GM12878 (cell line): ENCODE measurements around the gene WFIKKN1. TPM values are rescaled to one million over a fixed set of nuclear protein-coding genes. Genes with fewer than 3 reads are reported as not detected.
A peak's percentile ranks its signal among the peaks of the same experiment; 100 is the strongest.

Source experiments
- ATAC-seq: fragments of 200-7000 bp; cut with Tn5 transposase; 3 replicates; pipeline ENCODE4 v1.9.1; 2020; ENCODE audit warnings: mild to moderate bottlenecking, moderate library complexity
- BruUV-seq: library from RNA; stranded (reverse); fragments of 400-500 nt; replicated peaks from 2 replicates; lab custom pipeline; 2021; lab: Mats Ljungman, UMichigan
- CTCF ChIA-PET: fragments of 300-600 bp; sonication (Branson Sonifier 250); formaldehyde crosslinking; extraction: SDS; loops from one replicate; lab custom pipeline; 2021; ENCODE audit warnings: inconsistent platforms; lab: Yijun Ruan, JAX
- POLR2A ChIA-PET: fragments of 350-600 bp; formaldehyde crosslinking; extraction: SDS; loops from one replicate; lab custom pipeline; 2021; ENCODE audit warnings: inconsistent platforms; lab: Charles Lee
- RAD21 ChIA-PET: fragments of 300-600 bp; sonication (Branson Sonifier 250); formaldehyde crosslinking; loops from one replicate; lab custom pipeline; 2023; ENCODE audit warnings: antibody characterized with exemption; ENCODE audit not compliant: unreplicated experiment; lab: Charles Lee
- SMC1A ChIA-PET: fragments of 300-600 bp; sonication (Branson Sonifier 250); formaldehyde crosslinking; loops from one replicate; lab custom pipeline; 2023; ENCODE audit not compliant: unreplicated experiment, uncharacterized antibody; lab: Charles Lee
- DNase-seq: peaks from one replicate; pipeline ENCODE4 v3.0.0-alpha.2; 2011; ENCODE audit warnings: low read depth, low spot score
- FAIRE-seq: peaks from 3 replicates; lab custom pipeline; 2011; peaks lifted over from hg19 to GRCh38; lab: Jason Lieb, UNC
- H2AFZ ChIP-seq: 2 replicates; pipeline ENCODE4 v1.6.0; 2011; ENCODE audit warnings: low read depth, low read length, control low read depth; ENCODE audit not compliant: control insufficient read depth
- H3K27ac ChIP-seq: 2 replicates; pipeline ENCODE4 v1.5.1; 2011; ENCODE audit warnings: control low read depth; ENCODE audit not compliant: control insufficient read depth, insufficient read depth
- H3K27me3 ChIP-seq, 2 experiments: replicated peaks in 1 of 2; 2 replicates each; pipeline versions ENCODE4 v1.6.0 to v1.6.1; 2011; ENCODE audit warnings: low read length in 1 of 2; ENCODE audit not compliant: control insufficient read depth in 2 of 2, insufficient read depth in 2 of 2
- H3K36me3 ChIP-seq, 2 experiments: 2 replicates each; pipeline ENCODE4 v1.5.1; 2011; ENCODE audit warnings: low read length in 1 of 2; ENCODE audit not compliant: control insufficient read depth in 2 of 2, insufficient read depth in 2 of 2
- H3K4me1 ChIP-seq: 2 replicates; pipeline ENCODE4 v1.6.1; 2011; ENCODE audit warnings: mild to moderate bottlenecking, low read length, moderate library complexity, mixed read lengths; ENCODE audit not compliant: control insufficient read depth, insufficient read depth
- H3K4me2 ChIP-seq: 2 replicates; pipeline ENCODE4 v1.6.0; 2011; ENCODE audit warnings: control low read depth; ENCODE audit not compliant: control insufficient read depth, insufficient read depth
- H3K4me3 ChIP-seq: fragments of 200-600 bp; sonication (generic); 2 replicates; pipeline ENCODE4 v1.5.1; 2016
- H3K79me2 ChIP-seq: 2 replicates; pipeline ENCODE4 v1.6.0; 2011; ENCODE audit warnings: low read length; ENCODE audit not compliant: control insufficient read depth, insufficient read depth
- H3K9ac ChIP-seq: 2 replicates; pipeline ENCODE4 v1.8.0; 2011; ENCODE audit warnings: low read length, control low read depth, mixed read lengths; ENCODE audit not compliant: control insufficient read depth, insufficient read depth
- H3K9me3 ChIP-seq: replicated peaks from 3 replicates; pipeline ENCODE4 v1.5.1; 2011; ENCODE audit warnings: mild to moderate bottlenecking, low read length; ENCODE audit not compliant: control insufficient read depth, insufficient read depth
- H4K20me1 ChIP-seq: 2 replicates; pipeline ENCODE4 v1.6.0; 2011; ENCODE audit not compliant: control insufficient read depth, insufficient read depth
- BHLHE40 ChIP-seq, 2 experiments: fragments of 450-650 bp in 1 of 2; IDR thresholded peaks; 2 replicates each; pipeline ENCODE4 v1.6.1; 2011 to 2017; ENCODE audit warnings: low read depth in 2 of 2, borderline replicate concordance in 1 of 2, improper control_type of control experiment in 1 of 2, low read length in 1 of 2, mild to moderate bottlenecking in 1 of 2
- CREB1 ChIP-seq: IDR thresholded peaks from 2 replicates; pipeline ENCODE4 v1.6.1; 2012; ENCODE audit warnings: low read depth, mild to moderate bottlenecking, inconsistent platforms
- ESRRA ChIP-seq: IDR thresholded peaks from 2 replicates; pipeline ENCODE4 v1.6.1; 2012; ENCODE audit warnings: mild to moderate bottlenecking, low read length, improper control_type of control experiment
- IKZF1 ChIP-seq: fragments of 450-650 bp; conservative IDR thresholded peaks from 2 replicates; pipeline ENCODE4 v1.6.1; 2017; ENCODE audit warnings: antibody characterized with exemption, mild to moderate bottlenecking
- JUND ChIP-seq: IDR thresholded peaks from 2 replicates; pipeline ENCODE4 v1.6.1; 2012; ENCODE audit warnings: low read depth, mild to moderate bottlenecking, low read length, improper control_type of control experiment, moderate library complexity
- LARP7 ChIP-seq: fragments of 450-650 bp; IDR thresholded peaks from 2 replicates; pipeline ENCODE4 v1.6.1; 2017; ENCODE audit warnings: mild to moderate bottlenecking
- MXI1 ChIP-seq: fragments of 150-350 bp; IDR thresholded peaks from 2 replicates; pipeline ENCODE4 v1.6.1; 2011; ENCODE audit warnings: low read depth, mild to moderate bottlenecking, inconsistent platforms, low read length, improper control_type of control experiment
- NBN ChIP-seq: fragments of 450-650 bp; IDR thresholded peaks from 2 replicates; pipeline ENCODE4 v1.6.1; 2016
- NFXL1 ChIP-seq: fragments of 450-650 bp; IDR thresholded peaks from 2 replicates; pipeline ENCODE4 v1.6.1; 2017; ENCODE audit warnings: antibody characterized with exemption, mild to moderate bottlenecking, borderline replicate concordance
- POLR2AphosphoS5 ChIP-seq: IDR thresholded peaks from 2 replicates; pipeline ENCODE4 v1.6.1; 2011; ENCODE audit warnings: mild to moderate bottlenecking, low read length, inconsistent platforms
- SMARCA5 ChIP-seq: fragments of 450-650 bp; IDR thresholded peaks from 2 replicates; pipeline ENCODE4 v1.6.1; 2017; ENCODE audit warnings: mild to moderate bottlenecking
- WRNIP1 ChIP-seq: IDR thresholded peaks from 2 replicates; pipeline ENCODE4 v1.6.1; 2011; ENCODE audit warnings: low read depth, low read length, improper control_type of control experiment, borderline replicate concordance
- ZSCAN29 ChIP-seq: fragments of 450-650 bp; IDR thresholded peaks from 2 replicates; pipeline ENCODE4 v1.6.1; 2017; ENCODE audit warnings: mild to moderate bottlenecking, moderate library complexity
- WGBS: methylation state at CpG from one replicate; pipeline ENCODE4 v1.1.6; 2016; ENCODE audit warnings: low lambda C conversion rate; ENCODE audit not compliant: insufficient replicate concordance, insufficient coverage; ENCODE audit errors: missing lambda C conversion rate; 5-methylcytosine and 5-hydroxymethylcytosine counted together
- in situ Hi-C: fragments of 300-500 bp; cut with MboI; formaldehyde crosslinking; loops from 9 replicates; pipeline ENCODE4 v1.14.3; 2018; ENCODE audit warnings: mixed read lengths
- intact Hi-C: fragments of 100-400 bp; cut with micrococcal nuclease; formaldehyde crosslinking; loops from one replicate; pipeline ENCODE4 v1.14.2; 2022; ENCODE audit not compliant: unreplicated experiment
- polyA plus RNA-seq, 11 experiments: library from polyadenylated mRNA; depleted of rRNA in 4 of 11; unstranded in 6 of 11; stranded (reverse) in 5 of 11; fragments of >200 nt; fragmentation: Nextera tagmentation in 4 of 11; fragmentation: Illumina TruSeq in 1 of 11; extraction: Ambion mirVana in 4 of 11; extraction: Trizol in 1 of 11; gene quantifications; 1 replicate in 1 of 11; 2 replicates in 10 of 11; pipeline versions ENCODE4 v1.2.1 to v1.2.3, GENCODE V29; 2011 to 2016; ENCODE audit warnings: inconsistent platforms in 2 of 11, missing spikeins in 2 of 11, low read depth in 1 of 11
- total RNA-seq, 4 experiments: library from RNA; depleted of rRNA in 3 of 4; stranded (reverse); fragments of >200 nt in 3 of 4; fragmentation: Illumina TruSeq in 1 of 4; extraction: Trizol in 1 of 4; gene quantifications; 2 replicates each; pipeline versions ENCODE4 v1.2.1 to v1.2.3, GENCODE V29; 2013 to 2021
- TF ChIP-seq, protein P1 (sequence below): IDR thresholded peaks from 2 replicates; pipeline ENCODE4 v1.6.1; 2012; ENCODE audit warnings: low read depth, low read length, improper control_type of control experiment
- TF ChIP-seq, protein P2 (sequence below): fragments of 450-650 bp; IDR thresholded peaks from 2 replicates; pipeline ENCODE4 v1.6.1; 2016; ENCODE audit warnings: mild to moderate bottlenecking
- TF ChIP-seq, protein P3 (sequence below), 3 experiments: IDR thresholded peaks in 2 of 3; conservative IDR thresholded peaks in 1 of 3; 2 replicates each; pipeline ENCODE4 v1.5.1; 2011; ENCODE audit warnings: low read depth in 3 of 3, low read length in 3 of 3, mild to moderate bottlenecking in 3 of 3, control low read depth in 2 of 3, moderate library complexity in 2 of 3, inconsistent platforms in 1 of 3, mixed read lengths in 1 of 3; ENCODE audit not compliant: control insufficient read depth in 2 of 3, insufficient read depth in 1 of 3; ENCODE audit errors: extremely low read depth in 1 of 3

The WFIKKN1 gene
- total and polyA plus RNA-seq, 10 of the 15 experiments (the other 5 are each of a cell fraction or from before 2014, with no cell fraction given) = 0.01 to 0.41 (median 0.05) TPM; not detected in 2

DNA sequence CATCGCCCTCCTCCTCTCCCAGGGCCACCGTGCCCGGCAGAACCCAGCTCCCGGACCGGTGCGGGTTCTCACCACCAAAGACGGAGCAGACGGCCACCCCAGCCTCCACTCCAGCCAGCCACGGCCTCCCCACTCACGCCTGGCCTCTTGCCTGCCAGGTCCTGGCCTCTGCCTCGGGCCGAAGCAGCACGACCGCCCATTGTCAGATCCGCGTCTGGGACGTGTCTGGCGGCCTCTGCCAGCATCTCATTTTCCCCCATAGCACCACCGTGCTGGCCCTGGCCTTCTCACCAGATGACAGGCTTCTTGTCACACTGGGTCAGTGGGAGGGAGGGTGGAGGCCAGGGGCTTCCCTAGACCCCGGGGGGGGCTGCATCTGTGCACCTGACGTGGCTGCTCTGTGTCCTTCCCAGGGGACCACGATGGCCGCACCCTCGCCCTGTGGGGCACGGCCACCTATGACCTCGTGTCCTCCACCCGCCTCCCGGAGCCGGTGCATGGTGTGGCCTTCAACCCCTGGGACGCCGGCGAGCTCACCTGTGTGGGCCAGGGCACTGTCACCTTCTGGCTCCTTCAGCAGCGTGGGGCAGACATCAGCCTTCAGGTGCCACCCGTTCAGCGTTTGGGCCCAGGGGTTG, 30.5 kb downstream of the WFIKKN1 start:
- in situ Hi-C loops = loop anchor here (10.0 kb wide), 1 partner anchor 267 kb away; the partner anchor contains the start of gene NME4
- ATAC-seq (no peak), DNase-seq (no peak), FAIRE-seq (no peak)
- WGBS = 90% methylated on average over 29 of the region's 35 CpGs
- H3K4me2 ChIP-seq = peak overlapping the region; percentile 33; the same call in 1 of the 2 replicates
- no peak overlapping the region for H3K9ac ChIP-seq
- CTCF ChIA-PET = interaction anchor here (0.9 to 2.0 kb wide), 3 partner anchors 13 to 25 kb away, joined by 3 to 7 read pairs (median 4); partner anchors contain the start of gene METTL26
- POLR2A ChIA-PET = no interaction called here
- no peak overlapping the region for H3K27ac ChIP-seq
- RAD21 ChIA-PET = interaction anchor here (1.0 kb wide), 1 partner anchor 13 kb away, joined by 7 read pairs; no protein-coding TSS in a partner anchor
- no peaks in the 10 kb centered on the region; a peak in 2 of 4 replicates for H3K36me3 ChIP-seq
- no peaks in the 10 kb centered on the region for H3K79me2 ChIP-seq
- intact Hi-C loops = loop anchor here (10.0 kb wide), 1 partner anchor 267 kb away; the partner anchor contains the start of gene NME4
- BruUV-seq = no TSS peak
- peak overlapping the region; percentile 60 for H2AFZ ChIP-seq
- H3K4me3 ChIP-seq = no peak overlapping the region
- H3K9me3 ChIP-seq = no peaks in the 10 kb centered on the region
- SMC1A ChIA-PET = interaction anchor here (0.9 kb wide), 1 partner anchor 59 kb away, joined by 4 read pairs; the partner anchor contains the start of gene ANTKMT
- H3K27me3 ChIP-seq = no peaks in the 10 kb centered on the region
- H3K4me1 ChIP-seq = peaks cover 3% of the 10 kb centered on the region; the same call in 1 of the 2 replicates
- H4K20me1 ChIP-seq = no peaks in the 10 kb centered on the region
- TF ChIP-seq IKZF1 (0 out of 2 replicates have a peak, but pooled peaks have one; percentile 8), NBN (no peak), POLR2AphosphoS5 (no peak), NFXL1 (no peak), ESRRA (no peak), WRNIP1 (no peak), JUND (no peak), BHLHE40 (IDR thresholded peaks at IDR 0.05; ENCODE audit: borderline replicate concordance in 1 of 2, low read depth in 2 of 2, low read length in 1 of 2) (no peak), LARP7 (peak; percentile 41; the same call in 1 of the 2 replicates), SMARCA5 (no peak), CREB1 (no peak), MXI1 (no peak), ZSCAN29 (no peak)
- TF ChIP-seq, protein P1, sequence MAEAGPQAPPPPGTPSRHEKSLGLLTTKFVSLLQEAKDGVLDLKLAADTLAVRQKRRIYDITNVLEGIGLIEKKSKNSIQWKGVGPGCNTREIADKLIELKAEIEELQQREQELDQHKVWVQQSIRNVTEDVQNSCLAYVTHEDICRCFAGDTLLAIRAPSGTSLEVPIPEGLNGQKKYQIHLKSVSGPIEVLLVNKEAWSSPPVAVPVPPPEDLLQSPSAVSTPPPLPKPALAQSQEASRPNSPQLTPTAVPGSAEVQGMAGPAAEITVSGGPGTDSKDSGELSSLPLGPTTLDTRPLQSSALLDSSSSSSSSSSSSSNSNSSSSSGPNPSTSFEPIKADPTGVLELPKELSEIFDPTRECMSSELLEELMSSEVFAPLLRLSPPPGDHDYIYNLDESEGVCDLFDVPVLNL = no peak
- TF ChIP-seq, protein P2, sequence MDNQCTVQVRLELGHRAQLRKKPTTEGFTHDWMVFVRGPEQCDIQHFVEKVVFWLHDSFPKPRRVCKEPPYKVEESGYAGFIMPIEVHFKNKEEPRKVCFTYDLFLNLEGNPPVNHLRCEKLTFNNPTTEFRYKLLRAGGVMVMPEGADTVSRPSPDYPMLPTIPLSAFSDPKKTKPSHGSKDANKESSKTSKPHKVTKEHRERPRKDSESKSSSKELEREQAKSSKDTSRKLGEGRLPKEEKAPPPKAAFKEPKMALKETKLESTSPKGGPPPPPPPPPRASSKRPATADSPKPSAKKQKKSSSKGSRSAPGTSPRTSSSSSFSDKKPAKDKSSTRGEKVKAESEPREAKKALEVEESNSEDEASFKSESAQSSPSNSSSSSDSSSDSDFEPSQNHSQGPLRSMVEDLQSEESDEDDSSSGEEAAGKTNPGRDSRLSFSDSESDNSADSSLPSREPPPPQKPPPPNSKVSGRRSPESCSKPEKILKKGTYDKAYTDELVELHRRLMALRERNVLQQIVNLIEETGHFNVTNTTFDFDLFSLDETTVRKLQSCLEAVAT = no peak
- TF ChIP-seq, protein P3, sequence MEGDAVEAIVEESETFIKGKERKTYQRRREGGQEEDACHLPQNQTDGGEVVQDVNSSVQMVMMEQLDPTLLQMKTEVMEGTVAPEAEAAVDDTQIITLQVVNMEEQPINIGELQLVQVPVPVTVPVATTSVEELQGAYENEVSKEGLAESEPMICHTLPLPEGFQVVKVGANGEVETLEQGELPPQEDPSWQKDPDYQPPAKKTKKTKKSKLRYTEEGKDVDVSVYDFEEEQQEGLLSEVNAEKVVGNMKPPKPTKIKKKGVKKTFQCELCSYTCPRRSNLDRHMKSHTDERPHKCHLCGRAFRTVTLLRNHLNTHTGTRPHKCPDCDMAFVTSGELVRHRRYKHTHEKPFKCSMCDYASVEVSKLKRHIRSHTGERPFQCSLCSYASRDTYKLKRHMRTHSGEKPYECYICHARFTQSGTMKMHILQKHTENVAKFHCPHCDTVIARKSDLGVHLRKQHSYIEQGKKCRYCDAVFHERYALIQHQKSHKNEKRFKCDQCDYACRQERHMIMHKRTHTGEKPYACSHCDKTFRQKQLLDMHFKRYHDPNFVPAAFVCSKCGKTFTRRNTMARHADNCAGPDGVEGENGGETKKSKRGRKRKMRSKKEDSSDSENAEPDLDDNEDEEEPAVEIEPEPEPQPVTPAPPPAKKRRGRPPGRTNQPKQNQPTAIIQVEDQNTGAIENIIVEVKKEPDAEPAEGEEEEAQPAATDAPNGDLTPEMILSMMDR (IDR thresholded peaks at IDR 0.05 in 2 of 3, conservative IDR thresholded peaks at IDR 0.05 in 1 of 3; ENCODE audit: control insufficient read depth in 2 of 3, extremely low read depth in 1 of 3, insufficient read depth in 1 of 3, low read depth in 3 of 3, low read length in 3 of 3) = 0 out of 6 replicates have a peak, but pooled peaks of 1 of the 3 experiments have one; percentile 12
